Measurements from ENCODE around the gene CHFR.
"Not testable (repeated sequence)": the region's sequence is repeated elsewhere in the genome, so short reads cannot be mapped to it uniquely, and the experiment has no call there.

The CHFR gene

DNA sequence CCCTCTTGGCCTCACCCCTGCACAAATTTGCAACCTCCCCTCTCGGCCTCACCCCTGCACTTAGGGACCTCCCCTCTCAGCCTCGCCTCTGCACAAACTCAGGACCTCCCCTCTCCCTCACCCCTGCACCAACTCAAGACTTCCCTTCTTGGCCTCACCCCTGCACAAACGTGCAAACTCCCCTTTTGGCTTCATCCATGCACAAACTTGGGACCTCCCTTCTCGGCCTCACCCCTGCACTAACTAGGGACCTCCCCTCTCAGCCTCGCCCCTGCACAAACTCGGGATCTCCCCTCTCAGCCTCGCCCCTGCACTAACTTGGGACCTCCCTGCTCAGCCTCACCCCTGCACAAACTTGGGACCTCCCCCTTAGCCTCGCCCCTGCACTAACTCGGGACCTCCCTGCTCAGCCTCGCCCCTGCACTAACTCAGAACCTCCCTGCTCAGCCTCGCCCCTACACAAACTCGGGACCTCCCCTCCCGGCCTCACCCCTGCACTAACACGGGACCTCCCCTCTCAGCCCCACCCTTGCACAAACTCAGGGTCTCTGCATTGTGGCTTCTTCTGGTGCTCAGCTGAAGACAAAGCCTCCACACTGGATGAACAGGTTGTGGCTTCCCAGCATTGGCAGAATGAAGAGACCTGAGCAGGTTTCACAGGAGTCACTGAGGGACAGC, 47.7 kb downstream of the CHFR start:
- no peak for DNase-seq

DNA sequence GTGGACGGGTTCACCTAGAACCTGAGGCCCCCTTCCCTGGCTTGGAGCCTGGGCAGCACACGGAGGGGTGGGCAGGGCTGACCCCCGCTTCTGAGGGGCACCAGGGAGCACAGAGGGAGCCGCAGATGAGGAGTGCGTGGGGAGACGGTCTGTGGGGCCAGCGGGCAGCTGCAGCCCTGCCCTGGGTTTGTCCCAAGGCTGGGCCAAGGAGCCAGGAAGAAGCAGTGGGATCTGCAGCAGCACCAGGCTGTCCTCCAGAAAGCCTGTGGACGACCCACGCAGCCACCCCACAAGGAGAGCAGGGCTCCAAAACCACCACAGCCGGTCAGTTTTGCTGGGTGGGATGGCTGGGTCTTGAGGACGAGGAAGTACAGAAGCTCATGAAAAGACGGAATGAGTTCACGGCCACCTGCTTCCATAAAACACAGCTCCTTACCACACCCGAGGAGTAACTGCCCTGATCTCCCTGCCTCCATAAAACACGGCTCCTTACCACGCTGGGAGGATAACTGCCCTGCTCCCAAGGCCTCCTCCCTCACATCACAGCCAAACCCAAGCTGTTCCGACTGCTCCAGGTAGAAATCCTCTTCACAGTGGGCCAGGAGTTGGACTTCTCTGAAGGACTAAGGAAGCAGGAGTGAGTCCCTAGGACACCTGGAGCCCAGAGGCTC, 48.9 kb downstream of the CHFR start:
- no peak for DNase-seq

DNA sequence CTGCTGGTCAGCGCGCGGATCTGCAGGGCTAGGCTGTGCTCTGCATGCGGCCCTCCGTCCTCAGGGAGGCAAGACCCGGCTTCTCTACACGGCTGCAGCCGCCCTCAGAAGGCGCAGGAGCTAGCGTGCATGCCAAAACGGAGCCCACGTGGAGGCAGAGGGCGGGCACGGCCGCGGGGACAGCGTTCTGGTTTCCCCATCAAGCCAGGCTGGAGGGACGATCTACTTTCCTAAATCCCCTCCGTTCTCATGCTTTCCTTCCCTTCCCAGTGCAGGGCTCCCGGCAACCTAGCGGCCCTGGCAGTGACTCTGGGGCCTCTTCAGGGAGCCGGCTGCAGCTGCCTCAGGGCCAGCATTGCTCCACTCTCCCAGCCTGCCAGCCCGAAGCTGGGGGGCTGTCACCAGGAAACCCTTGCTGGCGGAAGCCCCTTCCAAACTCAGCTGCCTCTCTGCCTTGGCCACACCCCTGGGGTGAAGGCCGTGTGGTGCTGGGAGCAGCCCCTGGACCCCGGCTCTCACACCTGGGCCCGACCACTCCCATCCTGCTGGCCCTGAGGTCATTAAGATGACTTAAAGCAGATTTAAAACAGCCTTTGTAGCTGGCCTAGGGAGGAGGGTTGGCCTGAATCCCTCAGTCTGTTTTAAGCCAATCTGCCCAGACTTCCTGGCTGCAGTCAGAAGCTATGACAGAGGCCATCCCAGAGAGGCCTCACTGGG, 49.6 kb downstream of the CHFR start:
- DNase-seq = no peak

DNA sequence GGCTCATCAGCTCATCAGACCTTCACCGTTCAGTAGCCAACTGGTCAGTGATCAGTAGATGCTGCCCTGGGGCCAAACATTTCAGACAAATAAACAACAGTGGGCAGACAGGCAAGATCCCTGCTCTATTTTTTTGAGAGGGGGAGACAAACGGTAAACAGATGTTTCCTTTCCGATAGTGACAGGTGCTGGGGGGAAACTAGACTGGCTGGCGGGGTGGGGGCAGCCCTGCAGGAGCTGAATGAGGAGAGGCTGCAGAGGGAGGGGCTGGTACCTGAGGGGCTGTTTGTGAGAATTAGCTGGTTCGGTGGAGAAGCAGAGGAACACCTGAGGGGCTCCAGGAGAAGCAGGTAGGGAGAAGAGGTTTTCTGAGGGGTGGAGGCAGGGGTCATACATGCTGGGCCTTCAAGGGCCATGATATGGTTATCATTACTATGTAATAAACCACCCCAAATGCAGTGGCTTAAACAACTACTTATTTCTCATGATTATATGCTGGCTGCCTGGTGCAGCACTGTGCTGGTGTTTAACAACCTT, 50.5 kb downstream of the CHFR start:
- DNase-seq = no peak

DNA sequence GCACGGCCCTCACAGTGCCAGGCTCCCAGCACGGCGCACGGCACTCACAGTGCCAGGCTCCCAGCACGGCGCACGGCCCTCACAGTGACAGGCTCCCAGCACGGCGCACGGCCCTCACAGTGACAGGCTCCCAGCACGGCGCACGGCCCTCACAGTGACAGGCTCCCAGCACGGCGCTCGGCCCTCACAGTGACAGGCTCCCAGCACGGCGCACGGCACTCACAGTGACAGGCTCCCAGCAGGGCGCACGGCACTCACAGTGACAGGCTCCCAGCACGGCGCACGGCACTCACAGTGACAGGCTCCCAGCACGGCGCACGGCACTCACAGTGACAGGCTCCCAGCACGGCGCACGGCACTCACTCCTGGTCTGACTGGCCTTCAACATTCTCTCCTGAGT, 51.2 kb downstream of the CHFR start:
- DNase-seq = not testable (repeated sequence)

- DNase-seq = no peak
These were observed 52.1 kb downstream of the CHFR start for GRCh38 chr12:132835076-132836025.

GRCh38 chr12:132834181-132834711, 53.2 kb downstream of the CHFR start:
- peak; percentile 52 for DNase-seq

DNA sequence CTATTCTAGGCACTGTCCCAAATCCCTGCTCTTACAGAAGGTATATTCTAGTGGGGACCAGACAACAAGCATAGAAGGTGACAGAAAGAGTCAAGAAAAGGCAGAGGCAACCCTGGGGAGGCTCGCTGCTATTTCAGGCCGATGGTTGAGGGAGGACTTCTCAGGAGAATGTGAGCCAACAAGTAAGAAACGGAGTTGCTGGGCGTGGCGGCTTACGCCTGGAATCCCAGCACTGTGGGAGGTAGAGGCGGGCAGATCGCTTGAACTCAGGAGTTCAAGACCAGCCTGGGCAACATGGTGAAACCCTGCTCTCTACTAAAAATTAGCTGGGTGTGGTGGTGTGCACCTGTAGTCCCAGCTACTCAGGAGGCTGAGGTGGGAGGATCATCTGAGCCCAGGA, 54.1 kb downstream of the CHFR start:
- DNase-seq = no peak

- DNase-seq = no peak
These were observed 55.6 kb downstream of the CHFR start for GRCh38 chr12:132831771-132832170.

DNA sequence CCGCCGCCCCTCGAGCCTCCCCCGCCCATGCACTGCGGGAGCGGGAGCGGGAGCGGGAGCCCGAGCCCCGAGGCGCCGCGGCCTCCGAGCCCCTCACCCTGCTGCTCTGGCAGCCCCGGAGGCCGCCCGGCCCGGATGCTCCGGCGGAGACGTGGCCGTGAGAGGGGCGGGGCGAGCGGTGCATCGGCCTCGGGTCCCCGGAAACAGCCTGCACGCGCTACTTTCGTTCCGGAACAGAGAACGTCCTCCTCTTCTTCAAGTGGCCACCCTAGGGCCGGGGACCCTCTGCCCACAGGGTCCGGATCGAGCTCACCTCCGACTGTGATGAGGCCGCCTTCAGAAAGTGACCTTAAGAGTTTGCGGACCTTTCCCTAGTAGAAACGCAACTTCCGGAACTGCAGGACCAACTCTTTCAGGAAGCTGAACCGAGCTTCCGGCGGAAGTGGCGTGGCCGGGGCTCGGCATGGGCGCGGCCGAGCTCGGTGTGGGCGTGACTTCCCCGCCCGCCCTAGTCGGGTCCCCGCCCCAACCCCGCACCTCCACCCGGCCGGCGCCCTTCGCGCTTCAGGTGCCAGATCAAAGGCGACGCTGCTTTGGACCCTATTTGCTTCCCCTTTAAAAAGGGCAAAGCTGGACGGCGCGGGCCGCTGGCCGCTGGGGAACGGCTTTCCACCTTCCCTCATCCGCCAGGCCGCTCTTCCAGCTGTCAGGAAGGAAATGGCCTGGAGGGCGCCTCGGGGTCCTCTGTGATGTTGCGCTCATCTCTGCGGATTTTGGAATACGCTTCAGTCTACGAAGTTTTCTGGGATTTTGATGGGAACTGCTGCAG, 58.5 kb downstream of the CHFR start, which contains the start of gene GOLGA3:
Gene GOLGA3, minus strand, starts transcription at position 164 of the 829 bp plus-strand sequence. CDS start 6,741 bp downstream, outside the sequence.
- peak; percentile 95 for DNase-seq

GRCh38 chr12:132827763-132828703, 59.4 kb downstream of the CHFR start:
- peak; percentile 14 for DNase-seq

GRCh38 chr12:132825861-132826260, 61.5 kb downstream of the CHFR start:
- DNase-seq = no peak

DNA sequence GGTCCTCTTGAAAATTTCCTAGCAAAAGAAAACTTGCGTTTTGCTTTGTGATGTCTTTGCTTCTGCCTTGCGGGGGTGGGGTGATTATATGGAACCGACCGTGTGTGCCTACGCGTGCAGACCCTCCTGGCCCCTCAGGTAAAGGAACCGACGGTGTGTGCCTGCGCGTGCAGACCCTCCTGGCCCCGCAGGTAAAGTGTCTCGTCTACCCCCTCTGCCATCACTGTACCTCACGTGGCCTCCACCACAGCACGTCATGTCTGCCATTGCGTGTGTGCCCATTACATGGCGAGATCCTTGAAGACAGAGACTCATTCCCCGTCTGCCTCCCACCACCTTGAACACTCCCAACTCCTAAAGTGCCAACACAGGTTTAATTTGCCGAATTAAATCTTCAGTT, 62.3 kb downstream of the CHFR start:
- DNase-seq = no peak

DNA sequence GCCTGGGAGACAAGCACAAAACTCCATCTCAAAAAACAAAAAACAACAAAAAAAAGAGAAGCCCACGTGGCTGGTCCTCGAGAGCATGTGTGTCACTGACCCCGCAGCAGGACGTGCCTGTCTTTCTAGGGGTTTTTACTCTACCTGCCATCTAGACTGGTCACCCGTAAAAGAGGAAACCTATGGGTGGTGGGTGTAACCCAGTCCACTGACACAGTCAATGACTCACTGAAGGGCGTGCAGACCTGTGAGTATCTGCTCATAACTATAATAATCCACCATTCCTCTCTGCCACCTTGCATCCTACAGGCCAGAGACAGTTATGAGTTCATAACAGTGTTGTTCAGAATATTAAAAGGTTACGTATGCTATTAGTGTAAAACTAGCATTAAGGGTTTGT, 63.4 kb downstream of the CHFR start:
- DNase-seq = no peak

GRCh38 chr12:132818562-132818961, 68.8 kb downstream of the CHFR start:
- DNase-seq = no peak

DNA sequence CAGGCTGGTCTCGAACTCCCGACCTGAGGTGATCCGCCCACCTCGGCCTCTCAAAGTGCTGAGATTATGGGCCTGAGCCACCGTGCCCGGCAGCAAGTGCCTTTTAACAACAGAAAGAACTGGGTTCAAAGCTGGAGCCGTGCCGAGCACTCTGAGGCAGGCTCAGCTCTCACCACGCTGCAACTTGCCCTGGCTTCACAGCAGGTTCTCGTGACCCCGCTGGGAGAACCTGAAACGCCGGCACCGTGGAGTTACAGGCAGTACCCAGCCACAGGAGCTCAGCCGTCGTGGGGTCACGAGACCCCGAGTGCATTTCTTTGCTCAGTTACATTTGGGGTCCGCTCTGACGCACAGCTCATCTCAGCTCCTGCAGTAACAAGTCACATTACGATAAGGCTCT, 73.2 kb downstream of the CHFR start:
- DNase-seq = no peak

DNA sequence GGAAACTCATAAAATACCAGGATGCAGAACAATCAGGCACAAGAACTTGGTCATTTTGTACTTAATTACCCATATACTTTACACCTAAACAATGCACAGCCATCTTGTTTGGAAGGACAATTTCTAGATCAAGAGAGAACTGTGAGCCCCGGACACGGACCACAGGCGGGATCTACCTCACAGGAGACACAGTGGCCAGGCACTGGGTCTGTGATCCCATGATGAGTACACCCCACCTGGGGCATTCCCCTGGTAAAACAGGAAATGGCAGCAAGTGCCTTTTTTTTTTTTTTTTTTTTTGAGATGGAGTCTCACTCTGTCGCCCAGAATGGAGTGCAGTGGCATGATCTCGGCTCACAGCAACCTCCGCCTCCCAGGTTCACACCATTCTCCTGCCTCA, 74.0 kb downstream of the CHFR start:
- DNase-seq = no peak

DNA sequence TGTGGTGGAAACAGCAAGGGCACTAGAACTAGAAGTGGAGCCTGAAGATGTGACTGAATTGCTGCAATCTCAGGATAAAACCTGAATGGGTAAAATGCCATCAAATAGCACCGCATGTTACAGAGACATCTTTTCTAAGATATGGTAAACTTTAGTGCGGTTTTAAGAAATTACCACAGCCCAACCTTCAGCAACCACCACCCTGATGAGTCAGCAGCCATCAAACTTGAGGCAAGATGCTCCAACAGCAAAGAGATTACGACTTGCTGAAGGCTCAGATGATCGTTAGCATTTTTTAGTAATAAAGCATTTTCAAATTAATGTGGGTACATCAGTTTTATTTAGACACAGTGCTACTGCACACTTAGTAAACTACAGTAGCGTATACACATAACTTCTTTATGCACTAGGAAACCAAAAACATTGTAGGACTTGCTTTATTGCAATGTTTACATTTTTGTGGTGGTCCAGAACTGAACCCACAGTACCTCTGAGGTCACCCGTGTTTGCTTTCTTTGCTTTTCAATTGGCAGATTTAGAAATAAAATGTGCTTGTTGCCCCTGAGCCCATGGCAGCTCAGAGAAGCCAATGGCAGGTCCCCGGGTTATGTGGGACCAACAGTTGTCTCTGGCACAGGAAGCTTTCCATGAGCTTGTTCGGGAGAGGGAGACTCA, 74.6 kb downstream of the CHFR start:
- DNase-seq = peak; percentile 19

GRCh38 chr12:132809391-132809790, 78.0 kb downstream of the CHFR start:
- DNase-seq = not testable (repeated sequence)

All from activated CD4-positive, alpha-beta T cell treated with anti-CD3 and anti-CD28 coated beads, Interleukin-2, amount 50 U/mL, for 16 hours (primary cell).